ENCODE results near the gene ATXN7L2. TPM values are rescaled to one million over a fixed set of nuclear protein-coding genes. Genes with fewer than 3 reads are reported as not detected.
A peak's percentile ranks its signal among the peaks of the same experiment; 100 is the strongest.
"Not testable (repeated sequence)": the region's sequence is repeated elsewhere in the genome, so short reads cannot be mapped to it uniquely, and the experiment has no call there.

Gene ATXN7L2, protein sequence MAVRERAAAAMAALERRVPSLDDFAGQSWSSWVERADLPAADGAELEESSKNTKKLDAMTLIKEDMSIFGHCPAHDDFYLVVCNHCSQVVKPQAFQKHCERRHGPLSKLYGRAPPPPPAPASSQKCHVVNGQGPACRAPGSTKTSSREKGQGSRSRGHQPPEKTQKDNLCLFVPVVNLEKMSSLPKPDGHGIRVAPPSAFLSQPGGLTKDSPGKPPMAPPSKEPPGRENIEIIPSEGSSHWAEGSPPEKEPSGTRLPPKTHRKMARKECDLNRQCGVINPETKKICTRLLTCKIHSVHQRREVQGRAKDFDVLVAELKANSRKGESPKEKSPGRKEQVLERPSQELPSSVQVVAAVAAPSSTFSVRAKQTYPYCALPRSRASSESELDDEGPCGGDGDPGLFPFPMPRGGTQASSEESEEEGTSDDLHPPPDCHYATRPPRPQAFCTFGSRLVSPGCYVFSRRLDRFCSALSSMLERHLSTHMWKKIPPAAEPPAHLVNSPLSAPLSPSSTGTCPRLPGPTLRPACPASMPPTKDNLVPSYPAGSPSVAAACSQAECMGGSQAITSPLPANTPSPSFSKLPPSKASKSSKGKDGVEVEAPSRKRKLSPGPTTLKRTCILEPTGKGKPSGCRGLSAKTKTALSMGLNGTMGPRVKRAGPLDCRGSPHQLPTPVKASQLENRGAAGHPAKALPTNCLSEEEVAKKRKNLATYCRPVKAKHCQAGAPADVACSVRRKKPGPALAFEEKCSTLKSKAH
- 4.7 TPM for polyA plus RNA-seq (2013, experiment 1 of 2; ENCODE audit: insufficient read length)
- 5.1 TPM for polyA plus RNA-seq (2013, experiment 2 of 2; ENCODE audit: insufficient read length)

DNA sequence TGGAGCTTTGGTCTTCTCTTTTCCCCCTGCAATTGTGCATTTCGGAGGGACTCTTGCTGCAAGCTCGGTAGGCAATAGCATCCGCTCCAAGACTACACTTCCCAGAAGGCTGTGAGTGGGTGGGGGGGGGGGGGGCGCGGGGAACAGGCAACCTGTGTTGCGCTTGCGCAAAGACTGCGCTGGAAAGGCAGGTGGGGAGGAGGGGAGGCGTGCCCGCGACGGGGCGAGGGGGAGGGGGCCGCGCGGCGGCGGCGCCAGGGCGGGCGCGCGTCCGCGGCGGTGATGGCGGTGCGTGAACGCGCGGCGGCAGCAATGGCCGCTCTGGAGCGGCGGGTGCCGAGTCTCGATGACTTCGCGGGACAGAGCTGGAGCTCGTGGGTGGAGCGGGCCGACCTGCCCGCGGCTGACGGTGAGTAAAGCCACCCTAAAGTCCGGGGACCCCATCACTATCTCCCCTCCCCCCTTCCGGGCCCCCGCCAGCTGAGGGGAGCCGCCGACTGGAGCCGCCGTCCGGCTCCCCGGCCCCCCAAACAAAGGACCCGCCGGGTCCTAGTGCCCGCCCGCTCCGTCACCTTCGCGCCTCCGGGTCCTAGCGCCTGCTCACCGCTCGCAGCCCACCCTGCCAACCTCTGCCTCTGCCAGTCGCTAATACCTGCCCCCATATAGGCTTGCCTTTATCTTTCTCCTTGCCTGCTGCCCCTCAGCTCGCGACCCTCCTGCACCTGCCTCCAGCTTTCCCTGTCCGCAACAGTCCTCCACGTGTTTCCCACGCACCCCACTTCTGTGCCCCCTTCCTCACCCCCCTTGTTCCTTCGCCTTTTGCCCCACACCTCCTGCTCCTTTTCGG lies at the start of gene ATXN7L2:
ATXN7L2 (plus strand) TSS at position 234 of the 847 bp plus-strand sequence; CDS start at position 283, 49 bp downstream.
- DNase-seq, result peak; percentile 94

DNA sequence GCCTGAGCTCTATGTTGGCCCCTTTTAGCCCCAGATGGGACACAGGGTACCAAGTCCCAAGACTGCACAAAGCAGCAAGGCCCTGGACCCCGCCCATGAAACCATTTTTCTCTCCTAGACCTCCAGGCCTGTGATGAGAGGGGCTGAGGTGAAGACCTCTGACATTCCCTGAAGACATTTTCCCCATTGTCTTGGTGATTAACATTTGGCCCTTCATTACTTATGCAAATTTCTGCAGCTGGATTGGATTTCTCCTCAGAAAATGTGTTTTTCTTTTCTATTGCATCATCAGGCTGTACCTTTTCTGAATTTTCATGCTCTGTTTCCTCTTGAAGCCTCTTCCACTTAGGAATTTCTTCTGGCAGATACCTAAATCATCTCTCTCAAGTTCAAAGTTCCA lies 49.2 kb upstream of the ATXN7L2 start:
- no peak for DNase-seq

DNA sequence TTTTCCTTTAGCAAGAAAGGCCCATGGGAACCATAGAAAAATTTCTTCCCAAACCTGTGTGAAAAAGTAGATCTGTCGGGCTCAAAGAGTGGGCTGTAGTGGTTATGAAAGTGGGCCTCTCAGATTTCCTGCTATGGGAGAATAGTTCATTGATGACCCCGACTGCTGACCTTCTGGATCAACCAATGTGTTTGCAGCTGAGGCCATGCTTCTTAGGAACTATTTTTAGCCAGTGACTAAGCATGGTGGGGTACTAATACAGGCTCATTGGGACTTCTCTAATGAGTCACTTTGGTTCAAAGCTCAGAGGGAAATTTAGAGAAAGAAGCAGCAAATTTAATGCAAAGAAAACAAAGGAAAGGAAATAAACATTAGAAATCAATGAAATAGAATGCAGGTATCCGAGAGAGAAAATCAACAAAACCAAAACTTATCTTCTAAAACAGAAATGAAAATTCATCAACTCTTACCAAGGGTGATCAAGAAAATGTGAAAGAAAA lies 44.9 kb upstream of the ATXN7L2 start:
- peak; percentile 86 for DNase-seq

DNA sequence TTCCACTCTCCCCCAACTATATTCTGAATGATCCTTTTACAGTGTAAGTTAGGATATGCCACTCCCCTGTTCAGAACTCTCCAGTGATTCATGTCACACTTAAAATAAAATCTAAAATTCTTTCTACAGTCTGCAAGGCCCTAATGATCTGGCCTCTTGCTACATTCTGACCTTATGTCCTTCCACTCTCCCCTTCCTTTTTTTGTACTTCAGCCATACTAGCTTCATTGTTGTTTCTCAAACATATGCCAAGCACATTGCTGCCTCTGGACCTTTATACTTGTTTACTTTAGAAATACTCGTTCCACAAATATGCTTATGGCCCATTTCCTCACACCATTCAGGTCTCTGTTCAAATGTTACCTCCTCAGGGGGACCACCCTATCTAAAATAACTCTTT lies 42.6 kb upstream of the ATXN7L2 start:
- DNase-seq, result no peak

DNA sequence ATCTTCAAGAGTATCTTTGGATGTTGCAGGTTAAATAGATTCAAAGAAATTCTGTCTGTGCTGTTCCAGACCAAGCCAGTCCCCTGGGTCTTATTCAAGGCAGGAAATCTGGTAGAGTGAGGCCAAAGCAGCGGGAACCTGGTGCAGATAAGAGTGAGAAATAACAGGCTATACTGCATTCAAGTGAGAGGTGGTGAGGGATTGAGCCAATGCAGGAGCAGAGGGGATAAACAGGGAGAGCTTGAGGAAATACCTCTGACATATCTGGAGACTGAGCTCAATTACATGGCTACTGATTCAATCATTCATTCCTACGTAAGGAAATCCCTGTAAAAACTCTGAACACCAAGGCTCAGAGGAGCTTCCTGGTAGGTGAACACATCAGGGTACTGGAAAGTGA lies 40.2 kb upstream of the ATXN7L2 start:
- no peak for DNase-seq

DNA sequence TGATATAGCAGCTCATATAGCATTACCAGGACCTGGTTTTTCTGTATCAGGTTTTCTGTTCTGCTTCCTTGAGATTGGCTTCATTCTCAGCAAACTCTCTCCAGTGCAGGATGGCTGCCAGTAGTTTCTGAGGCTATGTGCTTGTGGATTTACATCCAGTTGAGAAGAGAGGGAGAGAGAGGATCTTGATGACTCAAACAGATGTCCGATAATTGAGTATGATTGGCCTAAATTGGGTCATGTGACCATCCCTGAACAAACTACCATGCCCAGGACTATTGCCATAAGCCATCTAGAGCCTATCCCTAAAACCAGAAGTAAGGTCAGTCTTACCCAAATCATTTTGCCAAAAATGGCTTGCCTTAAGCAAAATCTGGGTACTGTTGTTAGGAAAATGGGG lies 39.4 kb upstream of the ATXN7L2 start:
- DNase-seq, result no peak

DNA sequence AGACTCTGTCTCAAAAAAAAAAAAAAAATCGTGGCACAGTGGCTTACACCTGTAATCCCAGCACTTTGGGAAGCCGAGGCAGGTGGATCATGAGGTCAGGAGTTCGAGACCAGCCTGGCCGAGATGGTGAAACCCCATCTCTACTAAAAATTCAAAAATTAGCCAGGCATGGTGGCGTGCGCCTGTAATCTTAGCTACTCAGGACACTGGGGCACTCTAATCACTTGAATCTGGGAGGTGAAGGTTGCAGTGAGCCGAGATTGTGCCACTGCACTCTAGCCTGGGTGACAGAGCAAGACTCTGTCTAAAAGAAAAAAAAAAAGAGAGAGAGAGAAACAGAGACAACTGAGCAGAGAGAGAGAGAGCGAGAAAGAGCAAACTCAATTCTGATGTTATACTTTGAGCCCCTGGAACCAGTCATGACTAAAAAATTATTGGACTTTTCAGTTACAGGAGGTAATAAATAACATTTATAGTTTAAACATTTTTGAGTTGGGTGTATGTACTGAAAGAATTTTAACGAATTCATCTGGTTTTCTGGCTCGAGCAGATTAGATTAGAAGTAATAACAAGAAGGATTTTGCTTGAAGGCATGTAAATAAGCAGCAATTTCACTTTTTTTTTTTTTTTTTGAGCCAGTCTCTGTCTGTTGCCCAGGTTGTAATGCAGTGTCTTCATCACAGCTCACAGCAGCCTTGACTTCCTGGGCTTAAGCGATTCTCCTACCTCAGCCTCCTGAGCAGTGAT lies 37.6 kb upstream of the ATXN7L2 start:
- peak; percentile 58 for DNase-seq

DNA sequence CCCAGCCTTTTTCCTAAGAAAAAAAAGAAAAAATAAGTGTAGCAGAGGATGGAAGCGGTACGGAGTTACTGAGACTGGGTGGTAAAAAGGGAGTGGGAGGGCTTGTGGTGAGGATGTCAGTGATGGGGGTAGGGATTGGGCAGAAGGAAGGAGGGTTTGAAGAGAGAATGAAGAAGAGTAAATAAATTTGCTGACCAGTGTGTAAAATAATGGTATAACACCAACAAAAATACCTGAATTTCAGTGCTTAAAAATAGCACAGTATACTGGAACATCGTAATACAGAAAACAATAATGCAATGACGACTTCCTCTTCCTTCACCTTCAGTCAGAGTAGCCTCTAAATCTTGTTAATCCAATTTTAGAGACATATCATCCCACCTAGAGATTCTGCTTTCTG lies 36.2 kb upstream of the ATXN7L2 start:
- no peak for DNase-seq

DNA sequence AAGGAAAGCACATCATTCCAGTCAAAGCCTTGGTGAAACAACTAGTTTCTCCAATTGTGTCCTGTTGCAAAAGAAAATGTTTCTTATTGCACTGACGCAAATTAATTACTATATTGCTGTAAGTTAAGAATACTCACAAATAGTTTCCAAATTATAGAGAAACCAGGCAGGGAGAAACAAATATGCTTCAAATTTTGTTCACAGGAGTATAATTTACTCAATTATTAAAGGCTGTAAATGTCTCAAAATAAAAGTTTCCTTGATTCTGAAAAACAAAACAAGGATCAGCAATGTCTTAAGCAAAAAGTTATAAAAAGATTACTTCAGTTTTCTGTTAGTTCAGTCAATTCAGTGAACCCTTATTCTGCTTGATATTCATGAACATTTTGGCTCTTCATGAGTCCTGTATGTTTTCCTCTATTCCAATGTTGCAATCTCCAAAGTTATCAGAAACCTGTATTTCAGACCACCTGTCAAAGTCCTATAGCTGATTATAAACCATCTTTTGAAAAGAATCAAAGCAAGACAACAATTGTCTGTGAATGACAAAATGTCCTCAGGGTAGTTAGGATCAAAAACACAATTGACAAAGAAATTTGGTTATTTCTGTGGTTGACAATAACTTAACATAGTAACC lies 29.1 kb upstream of the ATXN7L2 start:
- no peak for DNase-seq

DNA sequence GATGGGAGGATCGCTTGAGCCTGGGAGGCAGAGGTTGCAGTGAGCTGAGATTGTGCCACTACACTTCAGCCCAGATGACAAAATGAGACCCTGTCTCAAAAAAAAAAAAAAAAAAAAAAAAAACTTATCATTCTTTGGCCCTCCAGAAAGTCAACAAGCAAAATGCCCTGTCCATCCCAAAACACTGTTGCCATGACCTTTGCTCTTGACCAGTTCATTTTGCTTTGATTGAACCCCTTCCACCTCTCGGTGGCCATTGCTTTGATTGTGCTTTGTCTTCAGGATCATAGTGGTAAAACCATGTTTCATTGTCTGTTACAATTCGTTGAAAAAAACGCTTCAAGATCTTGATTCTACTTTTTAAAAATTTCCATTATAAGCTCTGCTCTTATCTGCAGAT lies 25.9 kb upstream of the ATXN7L2 start:
- no peak for DNase-seq

DNA sequence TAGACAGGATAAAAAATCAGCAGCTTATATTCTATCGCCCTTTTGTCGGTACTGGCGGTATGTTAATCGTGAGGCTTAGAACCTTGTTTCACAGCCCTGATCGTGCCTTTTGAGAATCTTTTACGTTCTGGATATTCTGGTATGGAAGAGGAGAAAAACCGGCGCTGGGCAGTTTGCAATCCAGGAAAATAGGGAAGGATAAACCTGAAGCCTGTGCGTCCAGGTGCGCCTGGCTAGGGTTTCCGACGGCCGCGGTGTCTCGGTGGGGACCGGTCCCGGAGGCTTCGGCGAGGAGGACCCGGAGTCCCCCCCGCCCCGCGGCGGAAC lies 17.6 kb upstream of the ATXN7L2 start:
- DNase-seq, result no peak

DNA sequence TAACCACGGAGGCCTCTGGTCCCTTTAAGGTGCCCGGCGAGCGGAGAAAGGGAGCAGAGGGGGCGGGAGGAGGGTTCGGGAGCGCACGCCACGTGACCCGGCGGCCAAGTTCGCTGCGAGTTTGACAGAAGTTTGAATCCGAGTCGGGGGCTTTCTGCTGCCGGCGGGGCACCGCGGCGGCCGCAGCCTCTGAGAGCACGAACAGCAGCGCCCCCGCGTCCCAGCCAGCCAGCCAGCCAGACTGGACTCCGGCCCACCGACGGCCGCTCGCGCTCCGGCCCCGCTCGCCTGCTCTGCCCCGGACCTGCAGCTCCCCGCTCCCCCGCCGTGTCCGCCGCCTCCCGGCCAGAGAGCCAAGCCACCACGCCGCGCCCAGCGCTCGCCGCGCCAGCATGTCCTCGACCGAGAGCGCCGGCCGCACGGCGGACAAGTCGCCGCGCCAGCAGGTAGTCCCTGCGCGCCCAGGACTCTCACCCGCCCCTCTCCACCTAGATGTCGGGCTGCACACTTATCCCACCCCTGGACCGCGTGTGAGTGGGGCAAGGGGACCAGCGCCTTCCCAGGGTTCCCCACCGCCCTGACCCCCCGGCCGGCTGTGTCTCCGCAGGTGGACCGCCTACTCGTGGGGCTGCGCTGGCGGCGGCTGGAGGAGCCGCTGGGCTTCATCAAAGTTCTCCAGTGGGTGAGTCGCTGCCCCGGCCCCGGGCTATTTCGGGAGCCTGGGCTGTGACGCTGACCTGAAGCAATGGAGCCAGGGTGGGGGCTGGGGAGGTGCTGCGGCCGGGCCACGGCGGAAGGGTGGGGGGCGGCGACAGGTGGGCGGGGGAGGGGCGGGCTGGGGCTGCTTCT lies 17.0 kb upstream of the ATXN7L2 start, which contains the start of gene SYPL2:
SYPL2 (plus strand) TSS at position 95 of the 849 bp plus-strand sequence; CDS start at position 393, 298 bp downstream.
- DNase-seq, result no peak

DNA sequence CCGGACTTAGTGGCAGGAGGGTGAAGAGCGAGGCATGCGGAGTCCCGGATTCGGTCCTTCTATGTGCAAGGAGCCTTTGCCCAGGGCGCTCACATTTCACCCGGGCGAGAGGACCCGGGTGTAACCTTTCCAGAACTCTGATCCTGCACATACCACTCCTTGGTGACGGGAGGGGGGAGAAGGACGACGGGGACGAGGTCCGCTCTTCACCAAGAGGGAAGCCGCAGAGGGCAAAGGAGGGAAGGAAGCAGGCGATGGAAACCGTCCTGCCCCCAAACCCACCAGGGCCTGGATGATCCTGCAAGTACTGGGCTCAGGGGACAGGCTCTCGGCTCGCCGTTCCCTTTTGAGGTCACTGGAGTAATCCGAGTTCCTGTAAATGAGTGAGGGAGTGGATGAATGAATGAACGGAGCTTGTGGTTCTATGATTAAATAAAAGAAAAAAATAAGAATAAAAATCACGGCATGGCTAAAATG lies 16.4 kb upstream of the ATXN7L2 start:
- no peak for DNase-seq

DNA sequence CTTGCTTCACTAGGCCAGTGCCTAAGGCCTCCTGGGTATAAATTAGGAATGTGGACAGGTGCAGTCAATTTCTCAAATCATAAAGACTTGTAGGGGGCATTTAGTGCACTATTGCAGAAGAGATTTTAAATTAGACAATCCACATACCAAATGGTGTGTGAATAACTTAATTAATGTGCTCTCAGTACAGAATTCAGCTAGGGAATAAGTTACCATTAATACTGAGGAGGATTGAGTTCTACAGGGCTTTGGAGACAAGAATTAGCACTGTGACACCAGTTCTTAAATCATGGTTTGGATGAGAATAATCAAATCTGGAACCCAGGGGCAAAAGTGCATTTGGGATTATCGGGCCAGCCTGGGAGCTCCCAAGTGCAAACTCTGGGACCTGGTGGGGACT lies 15.6 kb upstream of the ATXN7L2 start:
- DNase-seq, result no peak

DNA sequence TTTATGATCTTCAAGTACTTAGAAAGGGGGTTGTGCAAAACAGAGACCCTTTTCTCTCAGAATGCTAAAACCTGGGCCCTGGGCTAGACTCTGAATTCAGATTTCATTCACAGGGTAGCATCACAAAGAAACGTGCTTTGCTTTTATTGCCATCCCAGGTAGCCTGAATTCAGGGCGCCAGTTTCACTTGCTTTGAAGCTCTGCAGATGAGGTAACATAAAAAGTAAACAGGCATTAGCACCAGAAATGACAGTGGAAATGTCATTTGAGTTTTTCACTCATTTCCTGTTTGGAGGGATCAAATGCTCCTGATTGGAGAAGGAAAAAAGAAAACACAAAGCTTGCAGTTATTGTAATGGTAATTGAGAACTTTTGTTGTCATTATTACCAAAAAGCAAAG lies 14.8 kb upstream of the ATXN7L2 start:
- no peak for DNase-seq

DNA sequence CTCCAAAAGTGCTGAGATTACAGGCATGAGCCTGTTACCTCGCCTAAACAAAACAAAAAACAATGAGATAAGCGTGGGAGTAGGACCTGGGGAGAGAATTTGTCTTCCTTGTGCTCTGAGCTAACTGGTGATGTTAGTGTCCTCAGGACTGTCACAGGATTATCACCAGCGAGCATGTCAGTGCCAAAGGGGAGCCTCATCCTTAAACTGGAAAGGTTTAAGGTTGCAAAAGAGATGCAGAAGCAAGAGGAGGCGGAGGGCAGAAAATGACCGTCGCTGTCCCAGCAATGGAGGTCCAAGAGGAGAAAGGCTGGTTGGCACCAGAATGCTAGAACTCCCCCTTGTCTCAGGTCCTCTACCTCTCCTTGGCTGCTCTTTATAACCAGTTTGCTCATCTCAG lies 13.5 kb upstream of the ATXN7L2 start:
- DNase-seq, result no peak

DNA sequence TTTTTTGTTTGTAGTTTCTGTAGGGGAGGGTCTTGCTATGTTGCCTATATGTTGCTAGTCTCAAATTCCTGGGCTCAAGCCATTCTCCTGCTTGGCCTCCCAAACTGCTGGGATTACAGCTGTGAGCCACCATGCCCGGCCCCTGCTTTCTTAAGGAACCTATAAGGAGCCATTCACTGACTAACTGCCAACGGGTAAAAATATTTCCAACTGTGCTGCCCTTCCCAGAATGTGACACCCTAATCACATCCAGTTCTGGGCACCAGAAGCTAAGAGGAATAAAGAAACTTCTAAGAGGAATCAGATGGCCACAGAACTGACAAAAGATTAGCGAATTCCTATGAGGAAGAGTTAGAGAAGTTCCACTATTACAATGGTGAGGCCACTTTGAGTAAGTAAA lies 10.9 kb upstream of the ATXN7L2 start:
- DNase-seq, result no peak

DNA sequence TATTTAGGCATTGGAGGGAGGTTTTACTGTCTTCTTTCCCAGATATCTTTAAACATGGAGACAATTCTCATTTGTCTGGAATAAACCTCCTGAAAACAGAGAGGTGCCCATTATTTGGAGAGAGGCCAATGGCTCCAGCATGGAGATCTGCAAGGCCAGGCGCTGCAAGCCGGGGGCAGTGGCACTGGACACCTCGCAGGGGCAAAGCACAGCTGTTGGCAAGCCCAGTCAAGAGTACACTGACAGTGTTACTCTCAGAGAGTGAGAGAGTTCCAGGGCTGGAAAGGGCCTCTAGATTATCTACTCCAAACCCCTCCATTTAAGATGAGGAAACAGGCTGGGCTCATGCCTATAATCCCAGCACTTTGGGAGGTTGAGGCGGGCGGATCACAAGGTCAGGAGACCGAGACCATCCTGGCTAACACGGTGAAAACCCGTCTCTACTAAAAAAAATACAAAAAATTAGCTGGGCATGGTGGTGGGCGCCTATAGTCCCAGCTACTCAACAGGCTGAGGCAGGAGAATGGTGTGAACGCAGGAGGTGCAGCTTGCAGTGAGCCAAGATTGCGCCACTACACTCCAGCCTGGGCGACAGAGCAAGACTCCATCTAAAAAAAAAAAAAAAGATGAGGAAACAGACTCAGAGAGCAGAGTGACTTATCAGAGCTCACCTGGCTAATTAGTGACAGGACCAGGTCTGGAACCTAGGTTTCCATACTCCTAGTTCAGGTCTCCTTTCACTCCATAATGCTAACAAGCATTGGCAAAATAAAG lies 10.2 kb upstream of the ATXN7L2 start:
- not testable (repeated sequence) for DNase-seq

DNA sequence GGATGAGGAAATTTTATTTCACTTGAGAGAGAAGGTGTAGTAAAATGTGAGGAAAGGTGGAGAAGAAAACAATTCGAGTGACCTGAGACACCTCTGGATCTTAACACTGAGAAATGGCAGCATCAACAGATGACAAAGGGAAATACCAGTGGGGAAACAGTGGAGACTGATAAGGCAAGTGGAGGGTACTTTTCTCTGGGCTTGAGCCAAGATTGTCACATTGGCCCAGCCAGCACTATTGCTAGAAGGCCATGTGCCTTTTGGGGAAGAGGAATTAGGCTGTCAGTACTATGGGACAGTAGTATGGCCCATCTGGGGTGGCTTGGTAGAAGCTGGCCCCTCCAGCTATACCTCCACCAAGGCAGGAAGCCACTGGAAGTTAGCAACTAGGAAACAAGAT lies 9.0 kb upstream of the ATXN7L2 start:
- DNase-seq, result no peak
